ENCODE results near the gene CCDC7. TPM values are rescaled to one million over a fixed set of nuclear protein-coding genes. Genes with fewer than 3 reads are reported as not detected.

The CCDC7 gene
- total RNA-seq, 1 donor from 2014 or later = 9.0 TPM

GRCh38 chr10:32882076-32882475 is 436.1 kb downstream of the CCDC7 start:
- no peak for DNase-seq (ENCODE audit: extremely low spot score, unreplicated experiment)

GRCh38 chr10:32887481-32887880 is 441.5 kb downstream of the CCDC7 start:
- no peaks in the 10 kb centered on the region for H3K36me3 Mint-ChIP-seq
- H3K4me3 Mint-ChIP-seq = no peak overlapping the region
- DNase-seq (ENCODE audit: extremely low spot score, unreplicated experiment) = no peak
- no peak overlapping the region for H3K27ac Mint-ChIP-seq
- H3K4me1 Mint-ChIP-seq (ENCODE audit: unreplicated experiment) = no peaks in the 10 kb centered on the region
- TF ChIP-seq CTCF (conservative IDR thresholded peaks at IDR 0.05) = no peak
- no peaks in the 10 kb centered on the region for H3K9me3 Mint-ChIP-seq
- H3K27me3 Mint-ChIP-seq = no peaks in the 10 kb centered on the region

More at GRCh38 chr10:32882076-32882475, 436.1 kb downstream of the CCDC7 start:
- peaks cover 4% of the 10 kb centered on the region for H3K4me1 Mint-ChIP-seq (ENCODE audit: unreplicated experiment)
- H3K27me3 Mint-ChIP-seq = no peaks in the 10 kb centered on the region
- peaks cover 6% of the 10 kb centered on the region for H3K9me3 Mint-ChIP-seq
- no peaks in the 10 kb centered on the region for H3K36me3 Mint-ChIP-seq
- peak overlapping the region; percentile 66 for H3K4me3 Mint-ChIP-seq
- peak overlapping the region; percentile 89 for H3K27ac Mint-ChIP-seq
- no peak for TF ChIP-seq CTCF (conservative IDR thresholded peaks at IDR 0.05)

GRCh38 chr10:32888161-32888927 is 442.4 kb downstream of the CCDC7 start:
- no peak overlapping the region for H3K27ac Mint-ChIP-seq
- H3K4me1 Mint-ChIP-seq (ENCODE audit: unreplicated experiment) = no peaks in the 10 kb centered on the region
- no peak for TF ChIP-seq CTCF (conservative IDR thresholded peaks at IDR 0.05)
- H3K9me3 Mint-ChIP-seq = no peaks in the 10 kb centered on the region
- no peaks in the 10 kb centered on the region for H3K27me3 Mint-ChIP-seq
- no peaks in the 10 kb centered on the region for H3K36me3 Mint-ChIP-seq
- H3K4me3 Mint-ChIP-seq = no peak overlapping the region
- DNase-seq (ENCODE audit: extremely low spot score, unreplicated experiment) = no peak

GRCh38 chr10:32889631-32890212 is 443.8 kb downstream of the CCDC7 start:
- DNase-seq (ENCODE audit: extremely low spot score, unreplicated experiment) = no peak
- Mint-ChIP-seq H3K4me3 (no peak overlapping the region), H3K9me3 (no peaks in the 10 kb centered on the region), H3K36me3 (peaks cover 3% of the 10 kb centered on the region), H3K4me1 (ENCODE audit: unreplicated experiment) (peaks cover 5% of the 10 kb centered on the region), H3K27me3 (no peaks in the 10 kb centered on the region), H3K27ac (peak overlapping the region; percentile 6)
- no peak for TF ChIP-seq CTCF (conservative IDR thresholded peaks at IDR 0.05)

- no peak for DNase-seq (ENCODE audit: extremely low spot score, unreplicated experiment)
- H3K27me3 Mint-ChIP-seq = no peaks in the 10 kb centered on the region
- H3K4me1 Mint-ChIP-seq (ENCODE audit: unreplicated experiment) = peaks cover 5% of the 10 kb centered on the region
- no peaks in the 10 kb centered on the region for H3K9me3 Mint-ChIP-seq
- H3K27ac Mint-ChIP-seq = no peak overlapping the region
- H3K4me3 Mint-ChIP-seq = no peak overlapping the region
- peaks cover 7% of the 10 kb centered on the region for H3K36me3 Mint-ChIP-seq
- TF ChIP-seq CTCF (conservative IDR thresholded peaks at IDR 0.05) = no peak
Measured at GRCh38 chr10:32890444-32890843, 444.5 kb downstream of the CCDC7 start.
